Measurements from ENCODE around the gene FUOM. TPM values are rescaled to one million over a fixed set of nuclear protein-coding genes. Genes with fewer than 3 reads are reported as not detected.
A peak's percentile ranks its signal among the peaks of the same experiment; 100 is the strongest.

Gene FUOM
- 10 to 100 TPM; 11.9 to 16.2 TPM for total RNA-seq

- ChIA-PET POLR2A (no interaction called here), CTCF (interaction anchor here (0.7 to 0.9 kb wide), 2 partner anchors 10 to 28 kb away, joined by 3 read pairs; no protein-coding TSS in a partner anchor)
- Mint-ChIP-seq H3K27ac (peak within 1 kb of the TSS; percentile 77), H3K36me3 (ENCODE audit: low read depth) (no peaks in the 10 kb centered on the region), H3K27me3 (no peaks in the 10 kb centered on the region), H3K4me3 (peak within 1 kb of the TSS; percentile 73), H3K4me1 (peaks cover 3% of the 10 kb centered on the region), H3K9me3 (no peaks in the 10 kb centered on the region)
- peak; percentile 73 for DNase-seq
Measured at GRCh38 chr10:133357285-133358161, at the start of gene FUOM. Gene FUOM, minus strand, starts transcription at chr10:133358019. Its CDS starts 12 bp downstream, at chr10:133358007.

- no peak overlapping the region for H3K27ac Mint-ChIP-seq
- H3K4me1 Mint-ChIP-seq, result peaks cover 48% of the 10 kb centered on the region
- no peaks in the 10 kb centered on the region for H3K27me3 Mint-ChIP-seq
- peaks cover 21% of the 10 kb centered on the region for H3K9me3 Mint-ChIP-seq
- CTCF ChIA-PET, result interaction anchor here (0.9 kb wide), 1 partner anchor 16 kb away, joined by 3 read pairs; no protein-coding TSS in a partner anchor
- H3K36me3 Mint-ChIP-seq (ENCODE audit: low read depth), result peaks cover 79% of the 10 kb centered on the region
- no peak for DNase-seq
- H3K4me3 Mint-ChIP-seq, result no peak overlapping the region
- POLR2A ChIA-PET, result no interaction called here
Measured at GRCh38 chr10:133405844-133406527, 48.2 kb upstream of the FUOM start.

GRCh38 chr10:133405272-133405671 is 47.5 kb upstream of the FUOM start:
- Mint-ChIP-seq H3K9me3 (peaks cover 15% of the 10 kb centered on the region), H3K4me3 (no peak overlapping the region), H3K27ac (no peak overlapping the region), H3K36me3 (ENCODE audit: low read depth) (peaks cover 77% of the 10 kb centered on the region), H3K27me3 (no peaks in the 10 kb centered on the region), H3K4me1 (peaks cover 54% of the 10 kb centered on the region)
- CTCF ChIA-PET, result no interaction called here
- no peak for DNase-seq
- POLR2A ChIA-PET, result no interaction called here

- Mint-ChIP-seq H3K36me3 (ENCODE audit: low read depth) (peaks cover 69% of the 10 kb centered on the region), H3K27ac (peak overlapping the region; percentile 55), H3K27me3 (no peaks in the 10 kb centered on the region), H3K9me3 (peaks cover 10% of the 10 kb centered on the region), H3K4me3 (no peak overlapping the region), H3K4me1 (peaks cover 56% of the 10 kb centered on the region)
- CTCF ChIA-PET, result no interaction called here
- POLR2A ChIA-PET, result no interaction called here
- DNase-seq, result no peak
Measured at GRCh38 chr10:133403784-133404183, 46.0 kb upstream of the FUOM start.

GRCh38 chr10:133403359-133403758 is 45.5 kb upstream of the FUOM start:
- CTCF ChIA-PET, result no interaction called here
- H3K27me3 Mint-ChIP-seq, result no peaks in the 10 kb centered on the region
- H3K9me3 Mint-ChIP-seq, result peaks cover 7% of the 10 kb centered on the region
- no peak overlapping the region for H3K4me3 Mint-ChIP-seq
- peaks cover 67% of the 10 kb centered on the region for H3K36me3 Mint-ChIP-seq (ENCODE audit: low read depth)
- POLR2A ChIA-PET, result no interaction called here
- no peak overlapping the region for H3K27ac Mint-ChIP-seq
- DNase-seq, result no peak
- H3K4me1 Mint-ChIP-seq, result peaks cover 54% of the 10 kb centered on the region

- POLR2A ChIA-PET, result no interaction called here
- Mint-ChIP-seq H3K27me3 (no peaks in the 10 kb centered on the region), H3K4me1 (peaks cover 56% of the 10 kb centered on the region), H3K9me3 (no peaks in the 10 kb centered on the region), H3K36me3 (ENCODE audit: low read depth) (peaks cover 64% of the 10 kb centered on the region), H3K4me3 (no peak overlapping the region), H3K27ac (peak overlapping the region; percentile 69)
- no peak for DNase-seq
- CTCF ChIA-PET, result no interaction called here
Measured at GRCh38 chr10:133401981-133402725, 44.3 kb upstream of the FUOM start.

- ChIA-PET POLR2A (no interaction called here), CTCF (interaction anchor here (0.7 kb wide), 1 partner anchor 12 kb away, joined by 3 read pairs; no protein-coding TSS in a partner anchor)
- Mint-ChIP-seq H3K4me3 (peak overlapping the region; percentile 46), H3K36me3 (ENCODE audit: low read depth) (peaks cover 61% of the 10 kb centered on the region), H3K27me3 (no peaks in the 10 kb centered on the region), H3K4me1 (peaks cover 58% of the 10 kb centered on the region), H3K9me3 (no peaks in the 10 kb centered on the region), H3K27ac (peak overlapping the region; percentile 89)
- no peak for DNase-seq
Measured at GRCh38 chr10:133401500-133401899, 43.7 kb upstream of the FUOM start.

- peak overlapping the region; percentile 46 for H3K4me3 Mint-ChIP-seq
- no peaks in the 10 kb centered on the region for H3K27me3 Mint-ChIP-seq
- peaks cover 54% of the 10 kb centered on the region for H3K4me1 Mint-ChIP-seq
- POLR2A ChIA-PET, result no interaction called here
- H3K27ac Mint-ChIP-seq, result peak overlapping the region; percentile 89
- DNase-seq, result peak; percentile 45
- CTCF ChIA-PET, result interaction anchor here (0.7 kb wide), 1 partner anchor 13 kb away, joined by 3 read pairs; no protein-coding TSS in a partner anchor
- H3K9me3 Mint-ChIP-seq, result no peaks in the 10 kb centered on the region
- H3K36me3 Mint-ChIP-seq (ENCODE audit: low read depth), result peaks cover 56% of the 10 kb centered on the region
Measured at GRCh38 chr10:133400624-133401424, 43.0 kb upstream of the FUOM start.

- CTCF ChIA-PET, result no interaction called here
- peaks cover 51% of the 10 kb centered on the region for H3K36me3 Mint-ChIP-seq (ENCODE audit: low read depth)
- H3K4me3 Mint-ChIP-seq, result no peak overlapping the region
- POLR2A ChIA-PET, result no interaction called here
- H3K9me3 Mint-ChIP-seq, result no peaks in the 10 kb centered on the region
- H3K27me3 Mint-ChIP-seq, result no peaks in the 10 kb centered on the region
- H3K27ac Mint-ChIP-seq, result no peak overlapping the region
- DNase-seq, result no peak
- peaks cover 56% of the 10 kb centered on the region for H3K4me1 Mint-ChIP-seq
Measured at GRCh38 chr10:133399123-133399601, 41.3 kb upstream of the FUOM start.

- ChIA-PET CTCF (no interaction called here), POLR2A (no interaction called here)
- Mint-ChIP-seq H3K36me3 (ENCODE audit: low read depth) (peaks cover 44% of the 10 kb centered on the region), H3K9me3 (no peaks in the 10 kb centered on the region), H3K4me3 (no peak overlapping the region), H3K4me1 (peaks cover 57% of the 10 kb centered on the region), H3K27ac (peak overlapping the region; percentile 9), H3K27me3 (no peaks in the 10 kb centered on the region)
- DNase-seq, result no peak
Measured at GRCh38 chr10:133397938-133398337, 40.1 kb upstream of the FUOM start.

- peaks cover 56% of the 10 kb centered on the region for H3K4me1 Mint-ChIP-seq
Measured at GRCh38 chr10:133396035-133396624, 38.3 kb upstream of the FUOM start.

GRCh38 chr10:133394801-133395221 is 37.0 kb upstream of the FUOM start:
- H3K4me3 Mint-ChIP-seq, result peak overlapping the region; percentile 91
- no peaks in the 10 kb centered on the region for H3K27me3 Mint-ChIP-seq
- peaks cover 59% of the 10 kb centered on the region for H3K4me1 Mint-ChIP-seq
- no peak for DNase-seq
- POLR2A ChIA-PET, result no interaction called here
- CTCF ChIA-PET, result interaction anchor here (1.1 kb wide), 1 partner anchor 44 kb away, joined by 3 read pairs; no protein-coding TSS in a partner anchor
- peak overlapping the region; percentile 92 for H3K27ac Mint-ChIP-seq
- H3K36me3 Mint-ChIP-seq (ENCODE audit: low read depth), result peaks cover 29% of the 10 kb centered on the region
- H3K9me3 Mint-ChIP-seq, result no peaks in the 10 kb centered on the region

More at GRCh38 chr10:133396035-133396624, 38.3 kb upstream of the FUOM start:
- Mint-ChIP-seq H3K27ac (no peak overlapping the region), H3K27me3 (no peaks in the 10 kb centered on the region), H3K4me3 (peak overlapping the region; percentile 91), H3K9me3 (no peaks in the 10 kb centered on the region), H3K36me3 (ENCODE audit: low read depth) (peaks cover 34% of the 10 kb centered on the region)
- ChIA-PET POLR2A (no interaction called here), CTCF (interaction anchor here (1.1 kb wide), 1 partner anchor 42 kb away, joined by 3 read pairs; no protein-coding TSS in a partner anchor)
- DNase-seq, result no peak

All from activated CD4-positive, alpha-beta T cell treated with anti-CD3 and anti-CD28 coated beads, Interleukin-2, amount 10 ng/mL, durations not matched to agents 7 days and 5 days (primary cell).